ENCODE measurements around the gene DNAH17.

The DNAH17 gene

GRCh38 chr17:78423961-78424675 lies 153.1 kb downstream of the DNAH17 start:
- Histone ChIP-seq H3K27ac (ENCODE audit: low read depth, low read length) (no peak overlapping the region), H4K20me1 (ENCODE audit: control insufficient read depth, insufficient read depth, low read depth, low read length) (no peaks in the 10 kb centered on the region), H3K4me1 (ENCODE audit: control insufficient read depth, low read length) (no peaks in the 10 kb centered on the region), H3K9me2 (replicated peaks; ENCODE audit: control insufficient read depth, low read length) (no peaks in the 10 kb centered on the region), H3K4me3 (ENCODE audit: low read length) (no peak overlapping the region), H3K27me3 (ENCODE audit: control insufficient read depth, low read length) (no peaks in the 10 kb centered on the region), H3K4me2 (ENCODE audit: low read length) (no peak overlapping the region), H3F3A (ENCODE audit: control insufficient read depth, insufficient read depth) (no peaks in the 10 kb centered on the region), H3K9me3 (ENCODE audit: control insufficient read depth, insufficient read depth, low read length) (no peaks in the 10 kb centered on the region), H3K36me3 (ENCODE audit: control insufficient read depth, low read length) (peaks cover 33% of the 10 kb centered on the region), H3K79me2 (ENCODE audit: control insufficient read depth, low read length) (no peaks in the 10 kb centered on the region)
- TF ChIP-seq EZH2phosphoT487 (IDR thresholded peaks at IDR 0.05; ENCODE audit: borderline replicate concordance, low read length) = no peak
- no peak for TF ChIP-seq CTCF (IDR thresholded peaks at IDR 0.05; ENCODE audit: low read depth, low read length, poor library complexity, severe bottlenecking)

DNA sequence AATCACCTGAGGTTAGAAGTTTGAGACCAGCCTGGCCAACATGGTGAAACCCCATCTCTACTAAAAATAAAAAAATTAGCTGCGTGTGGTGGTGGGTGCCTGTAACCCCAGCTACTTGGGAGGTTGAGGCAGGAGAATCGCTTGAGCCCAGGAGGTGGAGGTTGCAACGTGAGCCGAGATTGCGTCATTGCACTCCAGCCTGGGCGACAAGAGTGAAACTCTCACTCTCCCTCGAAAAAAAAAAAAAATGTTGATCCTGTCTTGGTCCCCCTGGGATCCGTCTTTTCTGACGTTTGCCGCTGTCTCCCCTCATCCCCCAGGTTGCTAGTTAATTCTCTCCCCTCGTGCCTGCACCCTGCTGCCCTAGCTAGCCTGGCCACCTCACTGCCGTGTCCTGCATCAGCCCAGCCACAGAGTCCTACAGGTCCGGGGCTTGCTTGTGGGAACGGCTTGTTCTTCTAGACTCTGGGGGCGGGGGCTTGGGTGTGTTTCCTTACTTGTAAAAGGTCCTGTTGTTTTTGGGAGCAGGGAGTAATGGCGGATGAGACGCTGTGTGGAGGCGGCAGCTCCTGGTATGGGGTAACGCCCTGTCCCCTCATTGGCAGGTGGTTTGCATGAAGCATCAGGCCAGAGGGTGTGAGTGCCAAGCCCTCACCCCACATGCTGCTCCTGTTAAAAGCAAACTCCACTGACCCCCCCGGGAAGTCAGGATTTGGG lies 154.2 kb downstream of the DNAH17 start:
- H3K79me2 ChIP-seq (ENCODE audit: control insufficient read depth, low read length) = no peaks in the 10 kb centered on the region
- H3K27ac ChIP-seq (ENCODE audit: low read depth, low read length) = no peak overlapping the region
- peaks cover 33% of the 10 kb centered on the region for H3K36me3 ChIP-seq (ENCODE audit: control insufficient read depth, low read length)
- H3K9me3 ChIP-seq (ENCODE audit: control insufficient read depth, insufficient read depth, low read length) = no peaks in the 10 kb centered on the region
- no peak for TF ChIP-seq CTCF (IDR thresholded peaks at IDR 0.05; ENCODE audit: low read depth, low read length, poor library complexity, severe bottlenecking)
- TF ChIP-seq EZH2phosphoT487 (IDR thresholded peaks at IDR 0.05; ENCODE audit: borderline replicate concordance, low read length) = no peak
- H3K27me3 ChIP-seq (ENCODE audit: control insufficient read depth, low read length) = no peaks in the 10 kb centered on the region
- H3K4me2 ChIP-seq (ENCODE audit: low read length) = no peak overlapping the region
- no peaks in the 10 kb centered on the region for H3K9me2 ChIP-seq (replicated peaks; ENCODE audit: control insufficient read depth, low read length)
- no peaks in the 10 kb centered on the region for H3K4me1 ChIP-seq (ENCODE audit: control insufficient read depth, low read length)
- H3F3A ChIP-seq (ENCODE audit: control insufficient read depth, insufficient read depth) = no peaks in the 10 kb centered on the region
- no peaks in the 10 kb centered on the region for H4K20me1 ChIP-seq (ENCODE audit: control insufficient read depth, insufficient read depth, low read depth, low read length)
- no peak overlapping the region for H3K4me3 ChIP-seq (ENCODE audit: low read length)

- Histone ChIP-seq H3K4me2 (ENCODE audit: low read length) (no peak overlapping the region), H4K20me1 (ENCODE audit: control insufficient read depth, insufficient read depth, low read depth, low read length) (no peaks in the 10 kb centered on the region), H3K4me1 (ENCODE audit: control insufficient read depth, low read length) (no peaks in the 10 kb centered on the region), H3F3A (ENCODE audit: control insufficient read depth, insufficient read depth) (no peaks in the 10 kb centered on the region), H3K9me3 (ENCODE audit: control insufficient read depth, insufficient read depth, low read length) (no peaks in the 10 kb centered on the region), H3K36me3 (ENCODE audit: control insufficient read depth, low read length) (peaks cover 33% of the 10 kb centered on the region), H3K27me3 (ENCODE audit: control insufficient read depth, low read length) (no peaks in the 10 kb centered on the region), H3K4me3 (ENCODE audit: low read length) (no peak overlapping the region), H3K27ac (ENCODE audit: low read depth, low read length) (no peak overlapping the region), H3K79me2 (ENCODE audit: control insufficient read depth, low read length) (no peaks in the 10 kb centered on the region), H3K9me2 (replicated peaks; ENCODE audit: control insufficient read depth, low read length) (no peaks in the 10 kb centered on the region)
- TF ChIP-seq EZH2phosphoT487 (IDR thresholded peaks at IDR 0.05; ENCODE audit: borderline replicate concordance, low read length) = no peak
- TF ChIP-seq CTCF (IDR thresholded peaks at IDR 0.05; ENCODE audit: low read depth, low read length, poor library complexity, severe bottlenecking) = no peak
Observed at GRCh38 chr17:78422267-78422605, 155.0 kb downstream of the DNAH17 start.

All from DOHH2 (cell line).